ENCODE measurements around the gene CPED1. TPM values are rescaled to one million over a fixed set of nuclear protein-coding genes. Genes with fewer than 3 reads are reported as not detected.

CPED1 gene
- total RNA-seq, 6 donors from 2014 or later, result 12.9 to 31.6 (median 18.1) TPM

DNA sequence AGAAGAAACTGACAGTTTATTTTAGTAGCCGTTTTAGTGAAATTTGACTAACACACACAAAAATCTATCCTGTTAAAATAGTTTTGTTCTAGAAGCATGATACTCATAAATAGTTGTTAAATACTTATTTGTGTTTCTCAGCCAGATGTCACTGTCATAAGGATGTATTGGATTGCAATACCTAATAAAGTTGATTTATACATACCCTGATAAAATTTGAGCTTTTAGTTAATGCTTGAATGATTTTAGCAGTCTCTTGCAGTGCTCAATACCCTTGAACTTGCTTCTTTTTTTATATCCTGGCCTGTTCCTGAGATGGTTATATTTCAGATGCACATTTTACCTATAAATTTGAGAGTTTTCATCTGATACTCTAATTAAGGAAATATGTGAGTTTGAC, 27.8 kb upstream of the CPED1 start:
- peaks cover 4 to 47% (median 11%) of the 10 kb centered on the region in 4 donors for H3K36me3 ChIP-seq
- peaks cover 0 to 7% (median 0%) of the 10 kb centered on the region in 4 donors for H3K4me1 ChIP-seq
- no peak overlapping the region for H3K4me3 ChIP-seq
- no peaks in the 10 kb centered on the region for H3K9me3 ChIP-seq
- TF ChIP-seq, protein P1, sequence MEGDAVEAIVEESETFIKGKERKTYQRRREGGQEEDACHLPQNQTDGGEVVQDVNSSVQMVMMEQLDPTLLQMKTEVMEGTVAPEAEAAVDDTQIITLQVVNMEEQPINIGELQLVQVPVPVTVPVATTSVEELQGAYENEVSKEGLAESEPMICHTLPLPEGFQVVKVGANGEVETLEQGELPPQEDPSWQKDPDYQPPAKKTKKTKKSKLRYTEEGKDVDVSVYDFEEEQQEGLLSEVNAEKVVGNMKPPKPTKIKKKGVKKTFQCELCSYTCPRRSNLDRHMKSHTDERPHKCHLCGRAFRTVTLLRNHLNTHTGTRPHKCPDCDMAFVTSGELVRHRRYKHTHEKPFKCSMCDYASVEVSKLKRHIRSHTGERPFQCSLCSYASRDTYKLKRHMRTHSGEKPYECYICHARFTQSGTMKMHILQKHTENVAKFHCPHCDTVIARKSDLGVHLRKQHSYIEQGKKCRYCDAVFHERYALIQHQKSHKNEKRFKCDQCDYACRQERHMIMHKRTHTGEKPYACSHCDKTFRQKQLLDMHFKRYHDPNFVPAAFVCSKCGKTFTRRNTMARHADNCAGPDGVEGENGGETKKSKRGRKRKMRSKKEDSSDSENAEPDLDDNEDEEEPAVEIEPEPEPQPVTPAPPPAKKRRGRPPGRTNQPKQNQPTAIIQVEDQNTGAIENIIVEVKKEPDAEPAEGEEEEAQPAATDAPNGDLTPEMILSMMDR (IDR thresholded peaks at IDR 0.05), result no peak
- no peak for TF ChIP-seq EP300 (IDR thresholded peaks at IDR 0.05)
- no peak for TF ChIP-seq POLR2A (IDR thresholded peaks at IDR 0.05)
- TF ChIP-seq POLR2AphosphoS5 (IDR thresholded peaks at IDR 0.05), result no peak
- H3K27ac ChIP-seq, result no peak overlapping the region
- DNase-seq (no peak), ATAC-seq (ENCODE audit: low FRiP score in 2 of 2) (no peak)
- H3K27me3 ChIP-seq, result no peaks in the 10 kb centered on the region
- 91 to 95% methylated on average over 1 of the region's 1 CpG for WGBS, 2 donors

DNA sequence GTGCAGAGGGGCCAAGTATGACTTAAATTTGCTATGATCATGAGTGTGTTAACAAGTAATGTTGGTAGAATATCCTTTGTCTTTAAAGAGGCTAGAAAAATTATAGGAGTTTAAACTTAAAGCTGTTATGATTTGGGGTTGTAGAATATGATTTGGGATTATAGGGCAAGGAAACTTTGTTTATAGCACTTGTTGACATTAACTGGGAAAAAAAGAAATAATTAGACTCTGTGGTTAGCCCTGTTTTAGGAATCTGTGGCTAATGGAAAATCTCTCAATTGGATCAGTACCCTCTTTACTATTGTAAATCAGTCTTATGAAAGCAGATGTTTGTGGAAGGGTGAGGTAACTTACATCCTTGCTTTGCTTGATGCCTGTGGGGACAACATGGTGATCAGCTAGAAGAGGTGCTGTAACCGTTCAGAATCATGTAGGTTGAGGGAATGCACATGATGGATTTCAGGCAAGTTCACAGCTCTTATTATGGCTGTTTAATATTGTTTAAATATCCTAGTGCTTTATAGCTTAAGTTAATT, 26.8 kb upstream of the CPED1 start:
- Histone ChIP-seq H3K36me3 (peaks cover 0 to 46% (median 6%) of the 10 kb centered on the region in 4 donors), H3K4me3 (no peak overlapping the region), H3K27me3 (no peaks in the 10 kb centered on the region), H3K9me3 (no peaks in the 10 kb centered on the region), H3K4me1 (peaks cover 0 to 7% (median 0%) of the 10 kb centered on the region in 4 donors), H3K27ac (no peak overlapping the region)
- ATAC-seq (ENCODE audit: low FRiP score in 2 of 2) (no peak), DNase-seq (no peak)
- 67 to 78% methylated on average over 1 of the region's 1 CpG for WGBS, 2 donors
- TF ChIP-seq, protein P1 (IDR thresholded peaks at IDR 0.05), result no peak
- TF ChIP-seq EP300 (IDR thresholded peaks at IDR 0.05), result no peak
- TF ChIP-seq POLR2A (IDR thresholded peaks at IDR 0.05), result no peak
- no peak for TF ChIP-seq POLR2AphosphoS5 (IDR thresholded peaks at IDR 0.05)

DNA sequence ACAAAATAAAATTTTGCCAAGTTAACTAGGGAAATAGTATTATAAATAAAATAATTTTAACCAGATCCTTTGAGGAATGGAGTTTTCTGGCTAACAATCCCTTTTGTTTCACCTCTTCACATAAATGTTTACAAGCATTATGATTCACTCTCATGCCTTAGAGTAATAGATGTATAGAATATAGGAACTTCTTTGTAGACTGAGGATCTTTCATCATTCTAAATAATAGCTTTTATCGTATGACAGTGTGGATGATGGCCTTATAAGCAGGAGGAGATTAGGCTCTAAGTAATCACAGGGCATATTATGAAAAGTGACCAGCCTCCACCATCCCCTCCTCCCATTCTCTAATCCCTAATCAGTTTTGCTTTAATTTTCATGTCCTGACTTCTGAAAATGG, 24.4 kb upstream of the CPED1 start:
- Histone ChIP-seq H3K27ac (no peak overlapping the region), H3K4me1 (peaks cover 0 to 7% (median 0%) of the 10 kb centered on the region in 4 donors), H3K36me3 (peaks cover 5 to 54% (median 20%) of the 10 kb centered on the region in 4 donors), H3K9me3 (no peaks in the 10 kb centered on the region), H3K4me3 (no peak overlapping the region), H3K27me3 (no peaks in the 10 kb centered on the region)
- no peak for TF ChIP-seq POLR2AphosphoS5 (IDR thresholded peaks at IDR 0.05)
- TF ChIP-seq, protein P1 (IDR thresholded peaks at IDR 0.05), result no peak
- TF ChIP-seq EP300 (IDR thresholded peaks at IDR 0.05), result no peak
- no peak for TF ChIP-seq POLR2A (IDR thresholded peaks at IDR 0.05)
- ATAC-seq (ENCODE audit: low FRiP score in 2 of 2) (no peak), DNase-seq (no peak)
- 92 to 100% methylated on average over 1 of the region's 1 CpG for WGBS, 2 donors

DNA sequence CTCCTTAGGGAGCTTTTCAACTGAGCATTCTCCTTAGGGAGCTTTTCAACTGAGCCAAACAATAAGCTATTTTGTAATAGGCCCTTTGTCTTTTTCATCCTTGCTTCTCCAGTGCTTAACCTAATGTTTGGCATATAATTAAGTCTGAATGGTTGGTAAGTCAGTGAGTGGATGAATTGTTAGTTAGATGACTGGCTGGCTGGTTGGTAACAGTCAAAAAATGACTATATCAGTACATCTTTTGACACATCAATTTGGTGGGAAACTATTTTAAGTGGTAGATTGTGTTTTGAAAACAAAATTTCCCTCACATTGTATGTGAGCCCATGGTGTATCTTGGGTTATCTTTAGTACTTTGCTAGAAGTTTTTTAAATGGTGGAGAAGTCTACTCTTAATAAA, 21.6 kb upstream of the CPED1 start:
- Histone ChIP-seq H3K27ac (no peak overlapping the region), H3K4me1 (peaks cover 0 to 1% (median 0%) of the 10 kb centered on the region in 4 donors), H3K4me3 (no peak overlapping the region), H3K36me3 (peaks cover 17 to 80% (median 40%) of the 10 kb centered on the region in 4 donors), H3K27me3 (no peaks in the 10 kb centered on the region), H3K9me3 (no peaks in the 10 kb centered on the region)
- no peak for DNase-seq
- ATAC-seq (ENCODE audit: low FRiP score in 2 of 2), result no peak
- TF ChIP-seq POLR2A (IDR thresholded peaks at IDR 0.05), result no peak
- TF ChIP-seq EP300 (IDR thresholded peaks at IDR 0.05), result no peak
- no peak for TF ChIP-seq POLR2AphosphoS5 (IDR thresholded peaks at IDR 0.05)
- TF ChIP-seq, protein P1 (IDR thresholded peaks at IDR 0.05), result no peak

DNA sequence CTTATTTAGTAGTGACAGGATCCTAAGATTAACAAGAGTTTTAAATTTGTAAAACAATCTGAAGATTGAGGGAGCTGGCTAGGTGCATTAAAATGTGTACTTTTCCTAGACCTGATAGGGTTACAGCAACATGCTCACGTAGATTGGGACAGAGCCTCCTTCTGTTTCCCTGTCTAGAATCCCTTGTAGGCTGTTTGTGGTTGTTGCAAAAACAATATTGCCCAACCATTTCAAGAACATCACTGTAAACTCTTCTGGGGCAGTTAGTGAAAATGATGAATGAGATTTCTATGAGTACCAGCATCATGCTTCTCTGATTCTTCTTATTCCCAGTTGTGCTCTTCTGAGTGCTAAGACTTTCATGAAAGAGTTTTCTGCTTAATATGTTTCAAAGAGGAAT, 14.7 kb upstream of the CPED1 start:
- ATAC-seq (ENCODE audit: low FRiP score in 2 of 2), result no peak
- no peak for DNase-seq
- TF ChIP-seq POLR2A (IDR thresholded peaks at IDR 0.05), result no peak
- no peak for TF ChIP-seq EP300 (IDR thresholded peaks at IDR 0.05)
- TF ChIP-seq, protein P1 (IDR thresholded peaks at IDR 0.05), result no peak
- no peak for TF ChIP-seq POLR2AphosphoS5 (IDR thresholded peaks at IDR 0.05)
- peaks cover 19 to 87% (median 47%) of the 10 kb centered on the region in 4 donors for H3K36me3 ChIP-seq
- H3K27ac ChIP-seq, result no peak overlapping the region
- no peaks in the 10 kb centered on the region for H3K27me3 ChIP-seq
- H3K4me1 ChIP-seq, result no peaks in the 10 kb centered on the region
- no peaks in the 10 kb centered on the region for H3K9me3 ChIP-seq
- no peak overlapping the region for H3K4me3 ChIP-seq
- 82 to 85% methylated on average over 1 of the region's 1 CpG for WGBS, 2 donors

All from upper lobe of left lung (tissue), 6 donors.